MM.1S (cell line): ENCODE results near the gene MATR3.

Experiments used
- CTCF ChIP-seq: fragments of 300-600 bp; sonication (generic); IDR thresholded peaks from 2 replicates; pipeline ENCODE4 v1.5.1; 2016; ENCODE audit warnings: antibody characterized with exemption, low read length, mixed read lengths
- EZH2 ChIP-seq: fragments of 300-600 bp; sonication (generic); optimal IDR thresholded peaks from 2 replicates; pipeline ENCODE3; 2017; ENCODE audit warnings: low read depth, mild to moderate bottlenecking, antibody characterized with exemption, low read length, mixed read lengths
- EZH2phosphoT487 ChIP-seq: fragments of 300-600 bp; sonication (generic); IDR thresholded peaks from 2 replicates; pipeline ENCODE4 v1.6.1; 2018; ENCODE audit warnings: antibody characterized with exemption, low read length

GRCh38 chr5:139341187-139341688 is 47.7 kb downstream of the MATR3 start:
- TF ChIP-seq CTCF (no peak), EZH2 (no peak), EZH2phosphoT487 (no peak)
